Right lobe of liver (tissue), 6 donors: ENCODE measurements around the gene GMNC. TPM values are rescaled to one million over a fixed set of nuclear protein-coding genes. Genes with fewer than 3 reads are reported as not detected.

Source experiments
- ATAC-seq, 4 donors: fragments of 200-7000 bp; cut with Tn5 transposase; one replicate each; pipeline ENCODE4 v1.9.1; 2020; ENCODE audit warnings: mild to moderate bottlenecking in 4 of 4, moderate library complexity in 4 of 4
- DNase-seq, 3 donors: peaks; one replicate each; pipeline ENCODE4 v3.0.0-alpha.2; 2020
- H3K27ac ChIP-seq, 3 donors: fragments of 200-600 bp; one replicate each; pipeline ENCODE4 v1.8.0; 2022
- H3K27me3 ChIP-seq, 2 donors: fragments of 200-600 bp; one replicate each; pipeline ENCODE4 v1.8.0; 2022
- H3K36me3 ChIP-seq, 4 donors: fragments of 200-600 bp; sonication (generic) in 1 of 4; one replicate each; pipeline versions ENCODE4 v1.5.1 to v1.8.0; 2017 to 2022; ENCODE audit warnings: control low read depth in 1 of 4
- H3K4me1 ChIP-seq, 4 donors: fragments of 200-600 bp; sonication (generic) in 1 of 4; one replicate each; pipeline versions ENCODE4 v1.5.1 to v1.8.0; 2017 to 2022; ENCODE audit warnings: control low read depth in 1 of 4
- H3K4me3 ChIP-seq, 3 donors: fragments of 200-600 bp; one replicate each; pipeline ENCODE4 v1.8.0; 2022
- H3K9me3 ChIP-seq, 4 donors: fragments of 200-600 bp; sonication (generic) in 1 of 4; one replicate each; pipeline versions ENCODE4 v1.5.1 to v1.8.0; 2017 to 2022; ENCODE audit warnings: control low read depth in 1 of 4
- CTCF ChIP-seq, 4 donors: fragments of 200-600 bp in 3 of 4; fragments of 450-650 bp in 1 of 4; IDR thresholded peaks; one replicate each; pipeline versions ENCODE4 v1.5.1 to v1.8.0; 2016 to 2022; ENCODE audit warnings: antibody characterized with exemption in 4 of 4, mild to moderate bottlenecking in 2 of 4
- POLR2A ChIP-seq: fragments of 450-650 bp; IDR thresholded peaks from one replicate; pipeline ENCODE4 v1.6.1; 2017; ENCODE audit warnings: antibody characterized with exemption, mild to moderate bottlenecking
- WGBS: methylation state at CpG from one replicate; pipeline ENCODE4 v1.1.6; 2018; ENCODE audit warnings: low coverage, low lambda C conversion rate; ENCODE audit not compliant: insufficient coverage; ENCODE audit errors: missing lambda C conversion rate; 5-methylcytosine and 5-hydroxymethylcytosine counted together
- intact Hi-C, 2 donors: fragments of 100-400 bp; cut with DNase I; formaldehyde crosslinking; loops; one replicate each; pipeline versions ENCODE4 v1.11.2 to v1.14.1; 2022
- total RNA-seq, 6 experiments: library from RNA; depleted of rRNA in 2 of 6; stranded (reverse); fragments of >200 nt in 2 of 6; fragmentation: NEBNext Ultra II Directional in 3 of 6; extraction: Animal tissue kit (Norgen Biotek cat#: 25700) in 3 of 6; gene quantifications; one replicate each; pipeline versions ENCODE4 v1.1.0 to v1.2.4, GENCODE V29; 2016 to 2023
- donor health status: DM: no; HTN: yes; CAD: no.
- donor health status: DM: no; HTN: no; CAD: no.
- donor health status: DM: no; HTN: no; CAD: no.
- donor health status: DM: no; HTN: yes; CAD: no.
- donor health status: DM: no; HTN: yes; CAD: no.

The GMNC gene
- total RNA-seq, 6 experiments from 2014 or later: 1.7 to 8.6 (median 6.2) TPM

DNA sequence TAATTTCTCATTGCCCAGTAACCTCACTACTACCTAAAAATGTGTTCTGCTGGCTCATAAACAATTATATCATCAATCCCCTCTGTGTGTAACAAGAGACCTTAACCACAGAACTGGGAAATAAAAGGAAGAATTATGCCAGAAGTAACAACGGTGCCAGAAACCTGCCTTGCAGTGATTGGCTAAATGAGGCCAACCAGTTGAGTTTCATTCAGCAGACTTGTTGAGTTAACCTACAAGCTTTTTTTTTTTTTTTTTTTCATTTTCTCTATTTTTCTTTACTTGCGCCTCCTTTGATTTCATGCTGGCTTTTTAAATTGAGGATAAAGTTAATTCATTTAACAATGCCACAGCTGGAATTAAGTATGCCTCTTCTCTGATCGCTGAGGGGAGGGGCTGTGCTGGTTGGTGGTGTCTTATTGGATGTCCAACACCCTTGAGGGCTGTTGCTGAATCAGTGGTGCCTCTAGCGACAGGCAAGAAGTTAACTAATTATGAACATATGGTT lies 30.0 kb upstream of the GMNC start:
- intact Hi-C loops: no loop called here
- TF ChIP-seq CTCF (IDR thresholded peaks at IDR 0.05): no peak
- no peak for TF ChIP-seq POLR2A
- Histone ChIP-seq H3K36me3 (no peaks in the 10 kb centered on the region), H3K4me1 (no peaks in the 10 kb centered on the region), H3K4me3 (no peak overlapping the region), H3K27ac (no peak overlapping the region), H3K27me3 (no peaks in the 10 kb centered on the region), H3K9me3 (no peaks in the 10 kb centered on the region)
- DNase-seq (no peak), ATAC-seq (no peak)
- WGBS: 76% methylated on average over 4 of the region's 4 CpGs

GRCh38 chr3:190886945-190887344 lies 24.5 kb upstream of the GMNC start:
- no peak overlapping the region for H3K4me3 ChIP-seq
- DNase-seq: no peak
- intact Hi-C loops: no loop called here
- H3K9me3 ChIP-seq: no peaks in the 10 kb centered on the region
- peaks cover 0 to 5% (median 0%) of the 10 kb centered on the region in 4 donors for H3K4me1 ChIP-seq
- H3K36me3 ChIP-seq: no peaks in the 10 kb centered on the region
- ATAC-seq: no peak
- no peak for TF ChIP-seq POLR2A
- no peak for TF ChIP-seq CTCF (IDR thresholded peaks at IDR 0.05)
- H3K27me3 ChIP-seq: no peaks in the 10 kb centered on the region
- WGBS: 68% methylated on average over 5 of the region's 5 CpGs
- no peak overlapping the region for H3K27ac ChIP-seq

GRCh38 chr3:190883973-190884832 lies 21.7 kb upstream of the GMNC start:
- no peaks in the 10 kb centered on the region for H3K27me3 ChIP-seq
- 26% methylated on average over 7 of the region's 7 CpGs for WGBS
- H3K36me3 ChIP-seq: no peaks in the 10 kb centered on the region
- no peak overlapping the region for H3K27ac ChIP-seq
- H3K4me1 ChIP-seq: peaks cover 0 to 5% (median 0%) of the 10 kb centered on the region in 4 donors
- no peak for DNase-seq
- no peaks in the 10 kb centered on the region for H3K9me3 ChIP-seq
- intact Hi-C loops: no loop called here
- H3K4me3 ChIP-seq: no peak overlapping the region
- TF ChIP-seq POLR2A (no peak), CTCF (IDR thresholded peaks at IDR 0.05) (peak; percentile 76 to 92 (median 88))
- ATAC-seq: peak; percentile 75 to 83 (median 80)

GRCh38 chr3:190883141-190883540 lies 20.6 kb upstream of the GMNC start:
- Histone ChIP-seq H3K9me3 (no peaks in the 10 kb centered on the region), H3K27ac (no peak overlapping the region), H3K27me3 (no peaks in the 10 kb centered on the region), H3K36me3 (no peaks in the 10 kb centered on the region), H3K4me3 (no peak overlapping the region), H3K4me1 (peaks cover 0 to 5% (median 0%) of the 10 kb centered on the region in 4 donors)
- WGBS: 66% methylated on average over 3 of the region's 3 CpGs
- TF ChIP-seq POLR2A: no peak
- TF ChIP-seq CTCF (IDR thresholded peaks at IDR 0.05): no peak
- ATAC-seq (no peak), DNase-seq (no peak)
- intact Hi-C loops: no loop called here
